Measurements from ENCODE around the gene FAM50A.
A peak's percentile ranks its signal among the peaks of the same experiment; 100 is the strongest.

The FAM50A gene

DNA sequence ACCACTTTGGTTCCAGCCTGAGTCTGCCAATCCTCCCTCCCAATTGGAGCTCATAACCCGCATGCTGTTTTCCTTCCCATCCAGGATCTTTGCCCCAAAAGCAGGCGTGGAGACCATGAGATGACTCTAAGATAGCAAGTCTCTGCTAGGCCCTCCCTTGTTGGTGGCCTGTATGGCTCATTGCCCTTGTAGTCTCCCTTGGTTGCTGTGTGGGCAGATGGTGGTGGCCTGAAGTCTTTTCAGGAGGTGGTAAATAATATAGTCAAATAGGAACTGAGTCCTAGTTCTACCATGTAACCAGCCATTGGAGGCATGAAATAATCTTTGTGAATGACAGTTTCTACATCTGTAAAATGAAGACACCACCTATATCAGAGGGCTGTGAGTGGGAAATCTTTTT lies 14.2 kb upstream of the FAM50A start:
- peak overlapping the region; percentile 54 for H3K27ac Mint-ChIP-seq
- H3K4me3 Mint-ChIP-seq, result peak overlapping the region; percentile 78
- no peaks in the 10 kb centered on the region for H3K27me3 Mint-ChIP-seq
- ATAC-seq (no peak), DNase-seq (no peak)
- no peaks in the 10 kb centered on the region for H3K9me3 Mint-ChIP-seq
- peaks cover 26% of the 10 kb centered on the region for H3K4me1 Mint-ChIP-seq
- no peaks in the 10 kb centered on the region for H3K36me3 Mint-ChIP-seq (ENCODE audit: low read depth)

DNA sequence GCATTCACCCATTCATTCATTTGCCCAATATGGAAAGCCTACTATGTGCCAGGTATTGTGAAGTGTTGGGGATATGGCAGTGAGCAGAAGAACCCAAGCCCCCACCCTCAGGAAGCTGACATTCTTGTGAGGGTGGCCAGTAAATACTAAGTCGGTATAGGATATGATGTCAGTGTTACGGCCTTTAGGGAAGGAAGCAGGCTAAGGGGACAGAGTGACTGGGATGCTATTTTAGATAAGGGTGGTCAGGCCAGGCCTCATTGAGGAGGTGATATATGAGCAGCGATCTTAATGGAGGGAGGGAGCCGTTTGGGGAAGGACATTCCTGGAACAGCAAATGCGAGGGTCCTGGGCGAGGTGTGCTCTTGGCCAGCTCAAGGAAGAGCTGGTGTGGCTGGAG lies 13.5 kb upstream of the FAM50A start:
- H3K9me3 Mint-ChIP-seq, result no peaks in the 10 kb centered on the region
- H3K4me1 Mint-ChIP-seq, result peaks cover 26% of the 10 kb centered on the region
- H3K27me3 Mint-ChIP-seq, result no peaks in the 10 kb centered on the region
- DNase-seq, result no peak
- no peak for ATAC-seq
- peak overlapping the region; percentile 36 for H3K27ac Mint-ChIP-seq
- no peaks in the 10 kb centered on the region for H3K36me3 Mint-ChIP-seq (ENCODE audit: low read depth)
- peak overlapping the region; percentile 26 for H3K4me3 Mint-ChIP-seq

DNA sequence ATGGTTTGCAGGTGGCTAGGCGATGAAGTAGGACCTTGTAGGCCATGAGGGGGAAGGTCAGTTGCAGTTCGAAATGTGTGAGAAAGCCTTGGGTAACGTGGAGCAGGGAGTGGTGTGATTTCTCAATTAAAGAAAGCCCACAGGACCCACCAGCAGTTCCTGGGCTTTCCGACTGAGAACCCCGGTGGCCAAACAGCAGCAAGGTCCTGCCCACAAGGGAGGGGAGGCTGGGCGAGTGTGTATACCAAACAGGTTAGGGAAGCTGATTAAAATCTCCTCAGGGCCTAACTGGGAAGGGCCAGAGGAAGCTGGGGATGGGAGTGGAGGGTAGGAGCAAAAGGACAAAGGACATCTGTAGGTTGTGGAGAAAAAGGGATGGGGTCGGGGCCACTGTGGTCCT lies 13.0 kb upstream of the FAM50A start:
- no peak for DNase-seq
- peaks cover 27% of the 10 kb centered on the region for H3K4me1 Mint-ChIP-seq
- no peak overlapping the region for H3K4me3 Mint-ChIP-seq
- peak overlapping the region; percentile 36 for H3K27ac Mint-ChIP-seq
- no peak for ATAC-seq
- no peaks in the 10 kb centered on the region for H3K36me3 Mint-ChIP-seq (ENCODE audit: low read depth)
- H3K27me3 Mint-ChIP-seq, result no peaks in the 10 kb centered on the region
- H3K9me3 Mint-ChIP-seq, result no peaks in the 10 kb centered on the region

DNA sequence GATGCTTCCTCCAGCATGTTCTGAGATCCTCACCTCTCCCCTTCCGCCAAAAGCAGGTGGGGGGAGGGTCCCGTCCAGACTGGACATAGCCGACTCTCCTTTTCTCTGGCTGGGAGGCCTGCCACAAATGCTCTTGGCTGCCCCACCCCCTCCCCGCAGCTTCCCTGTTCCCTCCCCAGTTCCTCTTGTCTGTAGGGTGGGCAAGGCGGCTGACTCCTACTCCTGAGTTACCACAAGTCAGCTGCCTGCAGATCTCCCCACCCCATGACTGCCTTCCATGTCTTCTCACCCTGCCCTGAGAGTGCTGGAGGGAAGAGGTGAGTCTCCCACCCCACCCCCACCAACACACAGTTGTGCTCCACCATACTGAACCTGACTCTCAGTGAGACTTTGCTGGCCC lies 12.6 kb upstream of the FAM50A start:
- H3K4me3 Mint-ChIP-seq, result no peak overlapping the region
- no peak for DNase-seq
- no peaks in the 10 kb centered on the region for H3K36me3 Mint-ChIP-seq (ENCODE audit: low read depth)

DNA sequence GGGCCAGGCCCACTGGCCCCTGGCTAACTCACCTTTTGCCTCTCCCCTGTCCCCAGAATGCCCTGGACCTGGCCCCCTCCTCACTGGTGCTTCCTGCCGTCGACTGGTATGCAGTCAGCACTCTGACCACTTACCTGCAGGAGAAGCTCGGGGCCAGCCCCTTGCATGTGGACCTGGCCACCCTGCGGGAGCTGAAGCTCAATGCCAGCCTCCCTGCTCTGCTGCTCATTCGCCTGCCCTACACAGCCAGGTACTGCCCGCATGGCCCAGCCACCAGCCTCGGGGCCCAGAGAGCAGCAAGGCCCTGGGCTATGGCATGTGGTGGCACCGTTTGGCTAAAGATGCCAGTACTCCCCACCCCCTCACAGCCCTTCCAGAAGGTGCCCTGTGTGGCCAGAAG lies 11.7 kb upstream of the FAM50A start:
- H3K4me1 Mint-ChIP-seq, result peaks cover 31% of the 10 kb centered on the region
- no peak for DNase-seq

More for the DNA sequence above, 12.6 kb upstream of the FAM50A start:
- Mint-ChIP-seq H3K27ac (no peak overlapping the region), H3K27me3 (no peaks in the 10 kb centered on the region), H3K9me3 (no peaks in the 10 kb centered on the region), H3K4me1 (peaks cover 32% of the 10 kb centered on the region)
- no peak for ATAC-seq

DNA sequence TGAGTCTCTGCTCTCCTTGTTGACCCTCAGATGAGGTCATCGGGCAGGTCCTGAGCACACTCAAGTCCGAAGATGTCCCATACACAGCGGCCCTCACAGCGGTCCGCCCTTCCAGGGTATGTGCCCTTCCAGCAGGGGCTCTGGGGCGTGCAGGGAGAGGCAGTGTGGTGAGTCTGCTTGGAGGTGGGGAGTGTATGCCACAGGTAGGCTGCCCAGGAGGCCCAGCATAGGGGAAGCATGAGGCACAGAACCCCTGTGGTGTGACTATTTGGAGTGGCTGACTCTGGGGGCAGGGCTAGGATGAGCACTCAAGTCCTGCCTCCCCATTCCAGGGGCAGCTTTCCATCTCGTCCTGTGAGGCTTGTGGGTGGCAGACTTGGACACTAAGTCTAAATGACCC lies 10.3 kb upstream of the FAM50A start:
- Mint-ChIP-seq H3K4me1 (peaks cover 28% of the 10 kb centered on the region), H3K27ac (no peak overlapping the region), H3K4me3 (no peak overlapping the region), H3K27me3 (no peaks in the 10 kb centered on the region), H3K36me3 (ENCODE audit: low read depth) (no peaks in the 10 kb centered on the region), H3K9me3 (no peaks in the 10 kb centered on the region)
- DNase-seq, result no peak
- no peak for ATAC-seq

More for the DNA sequence above, 11.7 kb upstream of the FAM50A start:
- Mint-ChIP-seq H3K9me3 (no peaks in the 10 kb centered on the region), H3K4me3 (no peak overlapping the region), H3K36me3 (ENCODE audit: low read depth) (no peaks in the 10 kb centered on the region), H3K27ac (no peak overlapping the region), H3K27me3 (no peaks in the 10 kb centered on the region)
- ATAC-seq, result no peak

DNA sequence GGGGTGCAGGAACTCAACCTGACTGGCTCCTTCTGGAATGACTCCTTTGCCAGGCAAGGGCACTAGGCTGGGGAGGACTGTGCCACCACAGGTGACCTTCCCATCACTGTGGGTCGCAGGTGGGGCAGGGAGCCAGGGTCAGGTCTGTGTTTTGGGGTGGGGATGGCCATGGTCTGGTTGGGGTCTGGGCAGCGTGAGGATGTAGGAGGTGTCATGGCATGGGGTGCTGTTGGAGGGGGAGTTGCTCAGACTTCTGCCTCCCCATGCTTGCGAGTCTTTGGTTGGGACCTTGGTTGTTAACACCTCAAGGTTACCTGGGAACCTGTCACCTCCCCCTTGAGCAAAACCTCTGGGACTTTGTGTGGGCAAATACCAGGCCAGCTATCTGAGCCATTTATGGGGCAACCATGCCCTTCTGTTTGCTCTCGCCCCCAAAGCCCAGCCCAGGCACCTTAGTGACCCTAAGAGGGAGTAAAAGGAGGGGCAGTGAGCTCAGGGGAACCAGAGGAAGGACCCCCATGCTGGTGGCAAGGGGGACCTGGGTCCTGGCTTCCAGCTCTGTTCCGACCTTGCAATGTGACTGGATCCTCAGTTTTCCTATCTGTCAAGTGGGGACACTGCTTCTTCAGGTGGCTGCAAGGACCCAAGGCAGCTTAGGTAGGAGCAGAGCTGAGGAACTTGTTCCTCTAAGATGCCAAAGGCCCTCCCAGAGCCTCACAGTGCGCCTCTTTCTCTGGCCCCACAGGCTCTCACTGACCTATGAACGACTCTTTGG lies 9.4 kb upstream of the FAM50A start:
- ATAC-seq (no peak), DNase-seq (no peak)
- no peak overlapping the region for H3K27ac Mint-ChIP-seq
- no peaks in the 10 kb centered on the region for H3K36me3 Mint-ChIP-seq (ENCODE audit: low read depth)
- peaks cover 23% of the 10 kb centered on the region for H3K4me1 Mint-ChIP-seq
- H3K27me3 Mint-ChIP-seq, result no peaks in the 10 kb centered on the region
- no peaks in the 10 kb centered on the region for H3K9me3 Mint-ChIP-seq
- no peak overlapping the region for H3K4me3 Mint-ChIP-seq

DNA sequence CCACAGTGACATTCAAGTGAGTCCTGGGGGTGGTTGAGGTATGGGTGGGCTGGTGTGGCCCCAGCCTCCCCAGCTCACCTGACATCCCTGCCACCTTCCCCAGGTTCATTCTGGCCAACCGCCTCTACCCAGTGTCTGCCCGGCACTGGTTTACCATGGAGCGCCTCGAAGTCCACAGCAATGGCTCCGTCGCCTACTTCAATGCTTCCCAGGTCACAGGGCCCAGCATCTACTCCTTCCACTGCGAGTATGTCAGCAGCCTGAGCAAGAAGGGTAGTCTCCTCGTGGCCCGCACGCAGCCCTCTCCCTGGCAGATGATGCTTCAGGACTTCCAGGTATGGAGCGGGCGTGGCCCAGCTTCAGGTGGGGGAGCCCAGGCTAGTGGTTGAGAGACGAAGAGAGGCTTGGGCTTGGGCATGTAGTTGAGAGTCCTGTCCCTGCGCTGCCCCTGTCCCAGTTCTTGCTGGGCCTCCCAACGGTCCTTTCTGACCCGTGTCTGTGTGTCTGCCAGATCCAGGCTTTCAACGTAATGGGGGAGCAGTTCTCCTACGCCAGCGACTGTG lies 8.7 kb upstream of the FAM50A start:
- H3K4me3 Mint-ChIP-seq, result no peak overlapping the region

DNA sequence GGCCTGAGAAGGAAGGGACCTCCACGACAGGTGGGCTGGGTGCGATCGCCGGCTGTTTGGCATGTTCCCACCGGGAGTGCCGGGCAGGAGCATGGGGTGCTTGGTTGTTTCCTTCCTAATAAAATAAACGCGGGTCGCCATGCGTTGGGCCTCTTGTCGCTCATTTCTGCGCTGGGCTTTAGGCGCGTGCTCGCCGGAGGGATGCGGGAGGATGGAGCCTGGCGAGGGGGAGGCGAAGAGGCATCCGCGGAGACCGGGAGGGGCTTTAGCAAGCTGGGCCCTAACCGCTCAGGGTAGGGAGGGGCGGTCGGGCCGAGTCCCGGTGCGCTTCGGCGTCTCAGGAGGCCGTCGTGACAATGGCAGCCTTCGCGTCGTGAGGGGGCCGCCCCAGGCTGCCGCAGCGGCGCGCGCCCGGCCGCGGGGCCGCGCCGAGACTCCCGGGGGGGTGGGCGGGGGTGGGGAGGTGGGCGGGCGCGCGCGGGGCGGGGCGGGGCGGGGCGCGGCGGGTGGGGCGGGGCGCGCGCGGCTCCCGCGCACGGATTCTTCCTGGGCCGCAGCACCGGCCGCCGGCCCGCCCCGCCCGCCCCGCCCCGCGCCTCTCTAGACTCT lies 7.5 kb upstream of the FAM50A start:
- ATAC-seq (peak; percentile 68), DNase-seq (peak; percentile 42)
- H3K36me3 Mint-ChIP-seq (ENCODE audit: low read depth), result peaks cover 3% of the 10 kb centered on the region
- no peaks in the 10 kb centered on the region for H3K9me3 Mint-ChIP-seq
- H3K4me3 Mint-ChIP-seq, result peak overlapping the region; percentile 75
- no peaks in the 10 kb centered on the region for H3K27me3 Mint-ChIP-seq
- H3K4me1 Mint-ChIP-seq, result peaks cover 14% of the 10 kb centered on the region
- peak overlapping the region; percentile 85 for H3K27ac Mint-ChIP-seq

More for the DNA sequence above, 8.7 kb upstream of the FAM50A start:
- ATAC-seq (no peak), DNase-seq (no peak)
- Mint-ChIP-seq H3K9me3 (no peaks in the 10 kb centered on the region), H3K4me1 (peaks cover 19% of the 10 kb centered on the region), H3K27ac (no peak overlapping the region), H3K27me3 (no peaks in the 10 kb centered on the region), H3K36me3 (ENCODE audit: low read depth) (no peaks in the 10 kb centered on the region)

DNA sequence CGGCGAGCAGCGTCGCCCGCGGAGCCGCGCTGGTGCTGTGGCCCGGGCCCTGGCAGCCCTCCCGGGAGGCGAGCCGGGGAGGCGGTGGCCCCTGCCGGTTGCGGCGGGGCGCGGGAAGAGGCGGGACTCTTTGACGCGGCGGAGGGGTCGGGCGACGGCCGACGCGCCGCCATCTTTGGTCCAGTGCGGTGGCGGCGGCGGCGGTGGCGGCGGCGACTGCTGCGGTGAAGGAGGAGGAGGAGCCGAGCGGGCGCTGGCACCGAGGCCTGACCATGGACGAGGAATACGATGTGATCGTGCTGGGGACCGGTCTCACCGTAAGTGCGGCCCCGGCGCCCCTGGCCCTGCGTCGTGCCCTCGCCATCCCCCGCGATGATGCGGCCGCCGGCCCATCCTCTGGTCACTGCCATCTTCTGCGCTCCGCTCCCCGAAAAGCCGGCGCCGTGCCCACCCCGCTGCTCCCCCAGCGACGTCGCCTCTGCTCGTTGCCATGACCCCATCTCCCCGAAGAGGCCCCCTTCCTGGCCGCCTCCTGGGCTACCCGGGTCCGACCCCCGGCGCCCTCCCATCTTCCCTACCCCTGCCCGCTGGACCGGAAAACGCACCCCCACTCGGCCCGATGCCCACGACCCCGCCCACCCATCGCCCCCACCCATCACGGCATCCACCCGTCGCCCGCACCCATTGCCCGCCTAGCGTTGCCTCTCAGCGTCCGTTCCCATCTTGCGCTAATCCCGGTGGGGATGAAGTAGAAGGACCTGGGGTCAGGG lies 6.8 kb upstream of the FAM50A start, which contains the start of gene GDI1:
Gene GDI1, plus strand, starts transcription at position 172 of the 770 bp plus-strand sequence. Its CDS starts 101 bp downstream, at position 273.
- no peaks in the 10 kb centered on the region for H3K27me3 Mint-ChIP-seq
- peak within 1 kb of the TSS; percentile 81 for H3K4me3 Mint-ChIP-seq
- peak; percentile 16 for ATAC-seq
- H3K36me3 Mint-ChIP-seq (ENCODE audit: low read depth), result peaks cover 5% of the 10 kb centered on the region
- H3K4me1 Mint-ChIP-seq, result peaks cover 15% of the 10 kb centered on the region
- peak; percentile 63 for DNase-seq
- no peaks in the 10 kb centered on the region for H3K9me3 Mint-ChIP-seq
- peak within 1 kb of the TSS; percentile 85 for H3K27ac Mint-ChIP-seq

DNA sequence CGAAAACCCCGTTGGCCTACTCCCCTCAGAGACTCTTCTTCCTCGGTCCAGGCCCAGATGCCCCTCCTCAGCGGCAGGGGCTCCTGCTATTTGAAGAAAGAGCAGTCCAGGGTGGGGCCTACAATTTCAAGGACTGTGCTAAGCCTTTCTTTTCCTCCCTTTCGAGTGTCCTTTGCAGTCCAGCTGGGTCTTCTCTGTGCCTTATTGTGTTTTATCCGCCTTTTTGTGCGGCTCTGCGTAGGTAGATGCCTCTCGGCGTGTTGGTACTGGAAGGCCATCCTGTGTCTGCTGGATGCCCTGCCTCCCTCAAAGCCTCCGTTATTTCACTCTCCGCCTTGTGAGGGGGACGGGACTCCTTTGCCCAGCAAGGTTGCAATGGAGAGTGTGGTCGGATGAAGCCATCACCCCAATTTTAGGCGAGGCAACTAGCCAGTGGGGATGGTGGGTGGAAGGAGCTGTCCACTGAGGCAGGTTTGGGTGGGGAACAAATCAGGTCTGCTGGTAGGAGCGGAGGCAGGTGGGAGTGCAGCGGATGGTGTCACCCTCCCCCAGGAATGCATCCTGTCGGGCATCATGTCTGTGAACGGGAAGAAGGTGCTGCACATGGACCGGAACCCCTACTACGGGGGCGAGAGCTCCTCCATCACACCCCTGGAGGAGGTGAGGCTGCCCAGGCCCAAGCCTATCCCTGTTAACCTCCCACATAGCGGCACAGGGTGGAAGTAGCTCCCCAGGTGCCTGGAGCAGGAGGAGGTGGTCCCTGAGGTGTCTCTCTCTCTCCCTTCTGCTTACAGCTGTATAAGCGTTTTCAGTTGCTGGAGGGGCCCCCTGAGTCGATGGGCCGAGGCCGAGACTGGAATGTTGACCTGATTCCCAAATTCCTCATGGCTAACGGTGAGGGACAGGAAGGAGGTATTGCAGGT lies 5.7 kb upstream of the FAM50A start:
- Mint-ChIP-seq H3K9me3 (no peaks in the 10 kb centered on the region), H3K36me3 (ENCODE audit: low read depth) (peaks cover 5% of the 10 kb centered on the region), H3K4me3 (peak overlapping the region; percentile 81), H3K4me1 (peaks cover 15% of the 10 kb centered on the region), H3K27ac (peak overlapping the region; percentile 79), H3K27me3 (no peaks in the 10 kb centered on the region)
- no peak for DNase-seq
- no peak for ATAC-seq

DNA sequence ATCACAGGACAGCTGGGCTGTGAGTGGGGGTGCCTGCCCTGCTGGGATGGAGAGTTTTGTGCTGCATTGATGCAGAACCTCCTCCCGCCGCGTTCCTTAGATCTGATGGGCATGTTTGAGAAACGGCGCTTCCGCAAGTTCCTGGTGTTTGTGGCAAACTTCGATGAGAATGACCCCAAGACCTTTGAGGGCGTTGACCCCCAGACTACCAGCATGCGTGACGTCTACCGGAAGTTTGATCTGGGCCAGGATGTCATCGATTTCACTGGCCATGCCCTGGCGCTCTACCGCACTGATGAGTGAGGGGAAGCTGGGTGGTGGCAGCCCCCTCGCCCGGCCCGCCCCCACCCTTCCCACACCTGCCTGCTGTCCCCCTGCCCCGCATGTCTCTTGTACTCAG lies 4.1 kb upstream of the FAM50A start:
- H3K27ac Mint-ChIP-seq, result no peak overlapping the region
- H3K36me3 Mint-ChIP-seq (ENCODE audit: low read depth), result peaks cover 5% of the 10 kb centered on the region
- ATAC-seq (no peak), DNase-seq (no peak)
- H3K27me3 Mint-ChIP-seq, result no peaks in the 10 kb centered on the region
- peaks cover 18% of the 10 kb centered on the region for H3K4me1 Mint-ChIP-seq
- H3K4me3 Mint-ChIP-seq, result no peak overlapping the region
- H3K9me3 Mint-ChIP-seq, result no peaks in the 10 kb centered on the region

DNA sequence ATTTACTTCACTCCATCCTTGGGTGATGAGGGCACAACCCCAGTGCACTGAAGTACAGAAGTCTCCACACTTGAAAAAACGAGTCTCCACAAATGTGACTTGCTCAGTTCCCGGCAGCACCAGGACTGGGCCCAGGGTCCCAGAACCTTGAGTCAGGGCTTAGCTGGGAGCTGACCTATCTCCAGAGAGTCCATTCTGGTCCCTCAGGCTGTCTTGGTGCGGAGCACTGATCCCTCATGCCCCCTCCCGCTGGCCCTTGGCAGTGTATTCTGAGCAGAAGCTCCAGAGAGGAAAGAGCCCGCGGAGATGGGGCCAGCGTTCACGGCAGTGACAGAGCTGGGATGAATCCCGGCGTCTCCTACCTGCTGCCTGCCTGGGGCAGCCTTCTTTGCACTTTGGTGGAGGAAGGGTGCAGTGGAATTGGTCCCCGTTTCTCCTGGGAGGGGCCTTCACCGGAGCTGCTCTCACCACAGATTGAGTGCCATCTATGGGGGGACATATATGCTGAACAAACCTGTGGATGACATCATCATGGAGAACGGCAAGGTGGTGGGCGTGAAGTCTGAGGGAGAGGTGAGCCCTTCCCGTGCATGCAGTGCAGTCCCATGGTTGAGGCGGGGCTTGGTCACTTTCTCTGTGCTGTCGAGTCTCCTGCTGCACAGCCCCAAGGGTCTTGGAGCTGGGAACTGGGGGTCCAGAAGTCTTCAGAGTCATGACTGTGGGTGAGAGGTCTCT lies 3.2 kb upstream of the FAM50A start:
- no peaks in the 10 kb centered on the region for H3K27me3 Mint-ChIP-seq
- DNase-seq (no peak), ATAC-seq (no peak)
- no peaks in the 10 kb centered on the region for H3K9me3 Mint-ChIP-seq
- no peak overlapping the region for H3K27ac Mint-ChIP-seq
- H3K4me1 Mint-ChIP-seq, result peaks cover 18% of the 10 kb centered on the region
- peaks cover 5% of the 10 kb centered on the region for H3K36me3 Mint-ChIP-seq (ENCODE audit: low read depth)
- no peak overlapping the region for H3K4me3 Mint-ChIP-seq

Data from activated naive CD8-positive, alpha-beta T cell treated with anti-CD3 and anti-CD28 coated beads, Interleukin-2, amount 50 U/mL, for 24 hours (primary cell).